Retinal pigment epithelial cell (primary cell): ENCODE measurements around the gene CHGA.

ENCODE experiments used
- DNase-seq: peaks from one replicate; pipeline ENCODE4 v3.0.0-alpha.2; 2010; ENCODE audit warnings: low read depth
- H3K4me3 ChIP-seq: 2 replicates; pipeline ENCODE4 v1.5.1; 2011; ENCODE audit warnings: mild to moderate bottlenecking, low read length, control low read depth, moderate library complexity
- TF ChIP-seq, protein P1 (sequence below): conservative IDR thresholded peaks from 2 replicates; pipeline ENCODE4 v1.5.1; 2011; ENCODE audit warnings: low read depth, low read length, control low read depth, inconsistent platforms

The CHGA gene

DNA sequence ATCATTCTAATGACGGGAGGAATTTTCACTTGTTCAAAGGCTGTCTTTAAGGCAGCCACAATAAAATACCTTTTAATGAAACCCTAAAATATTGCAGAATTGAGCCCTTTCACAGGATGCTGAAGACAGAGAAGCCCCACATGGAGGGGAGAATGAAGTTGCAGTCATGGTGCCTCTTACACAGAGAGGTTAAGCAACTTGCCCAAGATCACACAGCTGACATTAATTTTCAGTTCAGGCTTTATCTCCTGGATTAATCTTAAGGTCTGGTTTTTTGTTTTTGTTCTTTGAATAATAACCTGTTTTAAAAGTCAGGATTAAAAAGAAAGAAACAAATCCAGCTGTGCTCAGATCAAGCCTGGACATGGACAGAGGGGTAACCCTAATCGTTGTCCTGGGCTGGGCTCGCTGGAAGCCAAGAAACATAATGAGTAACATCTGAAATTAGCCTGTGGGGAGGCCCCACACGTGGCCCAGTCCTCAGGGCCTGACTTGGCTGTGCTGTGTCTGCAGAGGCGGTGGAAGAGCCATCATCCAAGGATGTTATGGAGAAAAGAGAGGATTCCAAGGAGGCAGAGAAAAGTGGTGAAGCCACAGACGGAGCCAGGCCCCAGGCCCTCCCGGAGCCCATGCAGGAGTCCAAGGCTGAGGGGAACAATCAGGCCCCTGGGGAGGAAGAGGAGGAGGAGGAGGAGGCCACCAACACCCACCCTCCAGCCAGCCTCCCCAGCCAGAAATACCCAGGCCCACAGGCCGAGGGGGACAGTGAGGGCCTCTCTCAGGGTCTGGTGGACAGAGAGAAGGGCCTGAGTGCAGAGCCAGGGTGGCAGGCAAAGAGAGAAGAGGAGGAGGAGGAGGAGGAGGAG, 8.0 kb downstream of the CHGA start:
- TF ChIP-seq, protein P1, sequence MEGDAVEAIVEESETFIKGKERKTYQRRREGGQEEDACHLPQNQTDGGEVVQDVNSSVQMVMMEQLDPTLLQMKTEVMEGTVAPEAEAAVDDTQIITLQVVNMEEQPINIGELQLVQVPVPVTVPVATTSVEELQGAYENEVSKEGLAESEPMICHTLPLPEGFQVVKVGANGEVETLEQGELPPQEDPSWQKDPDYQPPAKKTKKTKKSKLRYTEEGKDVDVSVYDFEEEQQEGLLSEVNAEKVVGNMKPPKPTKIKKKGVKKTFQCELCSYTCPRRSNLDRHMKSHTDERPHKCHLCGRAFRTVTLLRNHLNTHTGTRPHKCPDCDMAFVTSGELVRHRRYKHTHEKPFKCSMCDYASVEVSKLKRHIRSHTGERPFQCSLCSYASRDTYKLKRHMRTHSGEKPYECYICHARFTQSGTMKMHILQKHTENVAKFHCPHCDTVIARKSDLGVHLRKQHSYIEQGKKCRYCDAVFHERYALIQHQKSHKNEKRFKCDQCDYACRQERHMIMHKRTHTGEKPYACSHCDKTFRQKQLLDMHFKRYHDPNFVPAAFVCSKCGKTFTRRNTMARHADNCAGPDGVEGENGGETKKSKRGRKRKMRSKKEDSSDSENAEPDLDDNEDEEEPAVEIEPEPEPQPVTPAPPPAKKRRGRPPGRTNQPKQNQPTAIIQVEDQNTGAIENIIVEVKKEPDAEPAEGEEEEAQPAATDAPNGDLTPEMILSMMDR = no peak
- no peak for DNase-seq
- no peak overlapping the region for H3K4me3 ChIP-seq

DNA sequence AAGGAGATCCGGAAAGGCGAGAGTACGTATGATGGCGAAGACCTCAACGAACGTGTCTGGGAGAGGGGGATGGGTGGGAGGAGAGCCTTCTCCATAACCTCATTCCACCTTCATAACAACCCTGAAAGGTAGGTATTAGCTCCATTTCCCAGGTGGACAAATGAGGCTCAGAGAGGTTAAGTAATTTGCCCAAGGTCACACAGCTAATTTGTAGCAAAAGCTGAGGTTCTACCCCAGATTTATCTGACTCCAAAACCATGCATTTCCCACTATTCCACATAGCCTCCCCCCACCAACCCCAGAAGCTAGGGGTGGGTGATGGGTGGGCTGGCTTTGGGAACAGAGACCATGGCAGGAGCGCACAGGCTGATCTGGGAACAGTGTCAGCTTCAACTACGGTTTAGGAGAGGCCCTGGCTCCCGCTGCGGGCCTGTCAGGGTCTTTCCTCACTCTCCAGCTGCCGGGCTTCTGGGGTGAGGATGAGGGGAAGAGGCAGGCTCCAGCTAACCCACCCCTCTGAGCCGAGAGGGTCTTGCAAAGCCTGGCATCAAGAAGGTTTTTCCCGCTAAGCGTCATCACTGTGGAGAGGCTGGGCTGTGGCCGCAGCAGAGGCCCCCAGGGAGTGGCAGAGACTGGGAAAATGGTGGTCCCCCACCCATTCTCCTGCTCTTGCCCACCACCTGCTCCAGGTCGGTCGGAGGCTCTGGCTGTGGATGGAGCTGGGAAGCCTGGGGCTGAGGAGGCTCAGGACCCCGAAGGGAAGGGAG, 8.9 kb downstream of the CHGA start:
- no peak for DNase-seq
- H3K4me3 ChIP-seq = no peak overlapping the region
- TF ChIP-seq, protein P1 = no peak

DNA sequence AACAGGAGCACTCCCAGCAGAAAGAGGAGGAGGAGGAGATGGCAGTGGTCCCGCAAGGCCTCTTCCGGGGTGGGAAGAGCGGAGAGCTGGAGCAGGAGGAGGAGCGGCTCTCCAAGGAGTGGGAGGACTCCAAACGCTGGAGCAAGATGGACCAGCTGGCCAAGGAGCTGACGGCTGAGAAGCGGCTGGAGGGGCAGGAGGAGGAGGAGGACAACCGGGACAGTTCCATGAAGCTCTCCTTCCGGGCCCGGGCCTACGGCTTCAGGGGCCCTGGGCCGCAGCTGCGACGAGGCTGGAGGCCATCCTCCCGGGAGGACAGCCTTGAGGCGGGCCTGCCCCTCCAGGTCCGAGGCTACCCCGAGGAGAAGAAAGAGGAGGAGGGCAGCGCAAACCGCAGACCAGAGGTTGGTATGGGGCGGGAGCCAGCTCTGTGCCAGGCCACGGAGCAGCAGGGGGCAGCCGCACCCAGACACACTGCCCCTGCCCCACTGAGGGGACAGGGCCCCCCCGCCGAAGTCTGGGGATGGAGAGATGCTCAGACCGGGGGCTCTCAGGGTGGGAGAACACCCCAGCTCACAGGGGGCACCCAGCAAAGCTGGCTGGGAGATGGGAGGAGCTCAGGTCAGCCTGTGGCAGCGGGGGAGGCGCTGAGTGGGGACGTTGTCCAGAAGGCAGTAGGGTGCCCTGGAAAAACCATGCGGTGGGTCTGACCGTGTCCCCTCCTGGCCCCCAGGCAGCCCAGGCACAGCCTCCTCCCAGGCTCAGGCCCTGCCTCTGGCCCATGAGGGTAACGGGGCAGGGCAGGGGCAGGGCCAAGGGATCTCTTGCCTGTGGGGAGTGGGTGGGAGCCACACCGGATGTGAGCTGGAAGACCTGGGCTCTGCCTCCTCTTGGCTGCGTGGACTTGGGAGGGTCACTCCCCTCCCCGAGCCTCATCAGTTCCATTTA, 9.8 kb downstream of the CHGA start:
- no peak for DNase-seq
- H3K4me3 ChIP-seq = no peak overlapping the region
- TF ChIP-seq, protein P1 = no peak

- TF ChIP-seq, protein P1 = no peak
- no peak for DNase-seq
- no peak overlapping the region for H3K4me3 ChIP-seq
Observed at GRCh38 chr14:92933481-92933880, 10.5 kb downstream of the CHGA start.

DNA sequence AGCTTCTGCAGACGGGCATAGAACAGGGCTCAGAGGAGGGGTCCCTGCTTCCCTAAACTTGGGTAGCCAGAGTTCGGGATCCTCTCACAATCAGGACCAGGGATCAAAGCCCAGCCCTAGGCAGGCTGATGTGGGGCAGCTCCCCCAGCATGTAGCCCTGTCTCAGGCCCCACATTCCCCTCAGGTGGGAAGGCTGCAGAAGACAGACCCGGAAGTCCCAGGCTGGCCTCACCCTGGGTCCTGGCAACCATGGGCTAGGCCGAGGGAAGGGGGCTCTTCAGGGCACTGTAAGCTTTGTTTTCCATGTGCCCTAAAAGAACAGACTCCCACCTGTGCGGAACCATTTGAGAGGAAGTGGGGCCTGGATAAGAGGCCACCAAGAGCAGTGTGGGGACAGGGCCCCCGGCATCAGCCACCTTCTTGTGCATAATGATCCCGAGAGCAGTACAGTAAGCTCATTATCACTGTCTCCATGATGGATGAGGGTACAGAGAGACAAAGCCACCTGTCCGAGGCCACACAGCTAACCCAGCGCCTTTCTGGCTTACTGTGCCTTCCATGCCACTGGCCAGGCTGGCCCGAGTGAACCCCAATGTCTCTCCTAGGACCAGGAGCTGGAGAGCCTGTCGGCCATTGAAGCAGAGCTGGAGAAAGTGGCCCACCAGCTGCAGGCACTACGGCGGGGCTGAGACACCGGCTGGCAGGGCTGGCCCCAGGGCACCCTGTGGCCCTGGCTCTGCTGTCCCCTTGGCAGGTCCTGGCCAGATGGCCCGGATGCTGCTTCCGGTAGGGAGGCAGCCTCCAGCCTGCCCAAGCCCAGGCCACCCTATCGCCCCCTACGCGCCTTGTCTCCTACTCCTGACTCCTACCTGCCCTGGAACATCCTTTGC, 11.5 kb downstream of the CHGA start:
- H3K4me3 ChIP-seq = no peak overlapping the region
- no peak for DNase-seq
- TF ChIP-seq, protein P1 = no peak

DNA sequence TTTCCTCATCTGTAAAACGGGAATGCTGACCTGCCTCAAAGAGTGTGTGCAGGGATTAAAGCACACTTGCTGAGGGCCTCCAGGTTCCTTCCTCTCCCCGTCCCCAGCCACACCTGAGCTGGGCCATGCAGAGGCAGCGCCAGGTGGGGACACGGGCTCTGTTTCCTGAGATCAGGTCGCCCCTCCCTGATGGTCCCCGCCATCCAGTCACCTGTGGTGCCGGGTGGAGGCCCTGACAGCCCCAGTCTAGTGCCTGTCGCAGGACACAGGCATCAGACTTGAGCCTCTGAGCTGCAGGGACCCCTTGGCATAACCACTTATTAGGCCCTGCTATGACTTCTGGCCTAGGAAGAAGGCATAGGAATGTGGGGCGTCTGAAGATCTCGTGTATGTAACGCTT, 12.5 kb downstream of the CHGA start:
- H3K4me3 ChIP-seq = no peak overlapping the region
- no peak for DNase-seq
- TF ChIP-seq, protein P1 = no peak
